GM23338 (cell line): ENCODE data around the gene RYR1. TPM values are rescaled to one million over a fixed set of nuclear protein-coding genes. Genes with fewer than 3 reads are reported as not detected.

Source experiments
- ATAC-seq: fragments of 200-7000 bp; cut with Tn5 transposase; 3 replicates; pipeline ENCODE4 v1.9.1; 2020
- DNase-seq: peaks from one replicate; pipeline ENCODE4 v3.0.0-alpha.2; 2015; ENCODE audit warnings: low spot score
- H2AFZ ChIP-seq: fragments of 200-600 bp; sonication (generic); 2 replicates; pipeline ENCODE4 v1.8.0; 2016; ENCODE audit warnings: antibody characterized with exemption, mild to moderate bottlenecking, moderate library complexity
- H3F3A ChIP-seq: fragments of 200-600 bp; sonication (generic); replicated peaks from 2 replicates; pipeline ENCODE4 v1.8.0; 2017; ENCODE audit warnings: antibody characterized with exemption, mixed run types, low read depth
- H3K27ac ChIP-seq: fragments of 200-600 bp; sonication (generic); 2 replicates; pipeline ENCODE4 v1.6.1; 2016; ENCODE audit warnings: low read depth
- H3K27me3 ChIP-seq: fragments of 200-600 bp; sonication (generic); 2 replicates; pipeline ENCODE4 v1.8.0; 2016; ENCODE audit warnings: mild to moderate bottlenecking, mixed run types, moderate library complexity; ENCODE audit not compliant: insufficient read depth
- H3K36me3 ChIP-seq: fragments of 200-600 bp; sonication (generic); 2 replicates; pipeline ENCODE4 v1.8.0; 2016; ENCODE audit warnings: mild to moderate bottlenecking; ENCODE audit not compliant: insufficient read depth
- H3K4me1 ChIP-seq: fragments of 200-600 bp; sonication (generic); 2 replicates; pipeline ENCODE4 v1.8.0; 2016; ENCODE audit warnings: mild to moderate bottlenecking, moderate library complexity; ENCODE audit not compliant: insufficient read depth
- H3K4me2 ChIP-seq: fragments of 200-600 bp; sonication (generic); 2 replicates; pipeline ENCODE4 v1.7.1; 2017; ENCODE audit warnings: mixed run types
- H3K4me3 ChIP-seq: fragments of 200-600 bp; sonication (generic); 2 replicates; pipeline ENCODE4 v1.6.1; 2016; ENCODE audit warnings: mixed run types
- H3K79me2 ChIP-seq: fragments of 200-600 bp; sonication (generic); replicated peaks from 2 replicates; pipeline ENCODE4 v1.8.0; 2017; ENCODE audit warnings: mild to moderate bottlenecking; ENCODE audit not compliant: insufficient read depth
- H3K9me2 ChIP-seq: fragments of 200-600 bp; sonication (generic); 2 replicates; pipeline ENCODE4 v1.8.0; 2017; ENCODE audit not compliant: insufficient read depth
- H4K20me1 ChIP-seq: fragments of 200-600 bp; sonication (generic); replicated peaks from 2 replicates; pipeline ENCODE4 v1.8.0; 2017; ENCODE audit warnings: mild to moderate bottlenecking; ENCODE audit not compliant: insufficient read depth
- H3K27ac Mint-ChIP-seq: 2 replicates; pipeline ENCODE4 v1.8.0; 2020; ENCODE audit warnings: inconsistent platforms, mild to moderate bottlenecking, moderate library complexity, mixed read lengths
- H3K27me3 Mint-ChIP-seq: 3 replicates; pipeline ENCODE4 v1.8.0; 2022; ENCODE audit warnings: low read depth, mild to moderate bottlenecking, moderate library complexity, mixed read lengths, inconsistent platforms; ENCODE audit not compliant: insufficient read depth, poor library complexity
- H3K36me3 Mint-ChIP-seq: 3 replicates; pipeline ENCODE4 v1.8.0; 2021; ENCODE audit warnings: low read depth, mild to moderate bottlenecking, inconsistent platforms, moderate library complexity, mixed read lengths
- H3K4me1 Mint-ChIP-seq: 3 replicates; pipeline ENCODE4 v1.8.0; 2020; ENCODE audit warnings: mild to moderate bottlenecking, inconsistent platforms, mixed read lengths
- H3K4me3 Mint-ChIP-seq: 3 replicates; pipeline ENCODE4 v1.8.0; 2021; ENCODE audit warnings: moderate library complexity, mild to moderate bottlenecking, inconsistent platforms, mixed read lengths
- H3K9me3 Mint-ChIP-seq: 3 replicates; pipeline ENCODE4 v1.8.0; 2020; ENCODE audit warnings: moderate library complexity, mild to moderate bottlenecking, inconsistent platforms, mixed read lengths
- CREB1 ChIP-seq: fragments of 250-450 bp; sonication (Bioruptor Pico); IDR thresholded peaks from 2 replicates; pipeline ENCODE4 v1.5.0; 2020; ENCODE audit warnings: low read depth, mild to moderate bottlenecking, moderate library complexity
- EZH2 ChIP-seq: fragments of 200-600 bp; sonication (generic); IDR thresholded peaks from one replicate; pipeline ENCODE4 v1.8.0; 2017; ENCODE audit warnings: antibody characterized with exemption, mild to moderate bottlenecking, low read depth; ENCODE audit not compliant: unreplicated experiment
- EZH2phosphoT487 ChIP-seq: fragments of 200-600 bp; sonication (generic); IDR thresholded peaks from one replicate; pipeline ENCODE4 v1.8.1; 2018; ENCODE audit warnings: antibody characterized with exemption; ENCODE audit not compliant: unreplicated experiment
- JUNB ChIP-seq: IDR thresholded peaks from one replicate; pipeline ENCODE4 v1.6.1; 2016; ENCODE audit warnings: antibody characterized with exemption; ENCODE audit not compliant: unreplicated experiment
- NANOG ChIP-seq: IDR thresholded peaks from 2 replicates; pipeline ENCODE4 v1.6.1; 2016; ENCODE audit warnings: antibody characterized with exemption, borderline replicate concordance
- POLR2AphosphoS5 ChIP-seq: IDR thresholded peaks from 2 replicates; pipeline ENCODE4 v1.6.1; 2016; ENCODE audit warnings: antibody characterized with exemption, low read depth
- STAT1 ChIP-seq: IDR thresholded peaks from one replicate; pipeline ENCODE4 v1.6.1; 2016; ENCODE audit warnings: antibody characterized with exemption; ENCODE audit not compliant: unreplicated experiment
- ZNF114 ChIP-seq: fragments of 250-450 bp; sonication (Bioruptor Pico); IDR thresholded peaks from 2 replicates; pipeline ENCODE4 v1.5.0; 2020; ENCODE audit warnings: mild to moderate bottlenecking, moderate library complexity
- ZNF331 ChIP-seq: fragments of 250-450 bp; sonication (Bioruptor Pico); IDR thresholded peaks from 2 replicates; pipeline ENCODE4 v1.5.0; 2020; ENCODE audit warnings: low read depth, mild to moderate bottlenecking, moderate library complexity
- polyA plus RNA-seq: library from polyadenylated mRNA; unstranded; fragments of >200 nt; fragmentation: Nextera tagmentation; extraction: Ambion mirVana; gene quantifications from 2 replicates; pipeline ENCODE4 v1.2.1, GENCODE V29; 2016
- total RNA-seq: library from RNA; depleted of rRNA; stranded (reverse); fragments of >200 nt; shearing (Covaris generic); gene quantifications from 2 replicates; pipeline ENCODE4 v1.2.3, GENCODE V29; 2014
- TF ChIP-seq, protein P1 (sequence below): fragments of 250-450 bp; sonication (Bioruptor Pico); IDR thresholded peaks from 2 replicates; pipeline ENCODE4 v1.5.0; 2020; ENCODE audit warnings: mild to moderate bottlenecking, moderate library complexity
- TF ChIP-seq, protein P2 (sequence below), 2 experiments: fragments of 200-600 bp in 1 of 2; sonication (generic) in 1 of 2; conservative IDR thresholded peaks; 2 replicates each; pipeline versions ENCODE4 v1.5.1 to v1.6.1; 2016 to 2017; ENCODE audit warnings: antibody characterized with exemption in 2 of 2, low read depth in 2 of 2, mild to moderate bottlenecking in 2 of 2, moderate library complexity in 1 of 2
- TF ChIP-seq, protein P3 (sequence below): IDR thresholded peaks from 2 replicates; pipeline ENCODE4 v1.6.1; 2016; ENCODE audit warnings: antibody characterized with exemption
- TF ChIP-seq, protein P4 (sequence below): IDR thresholded peaks from one replicate; pipeline ENCODE4 v1.6.1; 2018; ENCODE audit warnings: antibody characterized with exemption; ENCODE audit not compliant: unreplicated experiment

The RYR1 gene
- total and polyA plus RNA-seq, 2 experiments from 2014 or later, result 4.0 to 26.7 TPM

DNA sequence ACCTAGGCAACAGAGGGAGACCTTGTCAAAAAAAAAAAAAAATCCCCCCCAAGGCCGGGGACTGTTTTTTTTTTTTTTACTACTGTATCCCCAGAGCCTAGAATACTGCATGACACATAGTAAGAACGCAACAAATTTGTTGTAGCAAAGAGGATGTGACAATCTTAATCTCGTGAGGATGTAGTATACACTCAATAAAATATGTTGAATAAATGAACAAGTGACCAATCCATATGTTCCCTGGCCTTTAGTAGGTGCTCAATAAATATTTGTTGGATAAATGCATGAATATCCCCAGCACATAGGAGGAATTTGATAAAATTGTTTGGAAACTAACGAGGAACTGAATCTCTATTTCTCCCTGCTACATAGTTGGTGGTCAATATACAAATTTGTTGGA lies 108.5 kb downstream of the RYR1 start:
- Mint-ChIP-seq H3K36me3 (peaks cover 47% of the 10 kb centered on the region), H3K27ac (no peak overlapping the region), H3K9me3 (peaks cover 2% of the 10 kb centered on the region; the same call in 1 of the 3 replicates), H3K4me1 (peaks cover 13% of the 10 kb centered on the region; the same call in 2 of the 3 replicates), H3K27me3 (peaks cover 5% of the 10 kb centered on the region), H3K4me3 (no peak overlapping the region)
- no peak overlapping the region for H3K27ac ChIP-seq
- H3F3A ChIP-seq, result no peaks in the 10 kb centered on the region
- TF ChIP-seq CREB1 (CRISPR knock-in tag), result no peak
- no peak for TF ChIP-seq EZH2
- TF ChIP-seq NANOG, result no peak
- TF ChIP-seq ZNF331 (CRISPR knock-in tag), result no peak
- no peak for TF ChIP-seq STAT1
- TF ChIP-seq, protein P1, sequence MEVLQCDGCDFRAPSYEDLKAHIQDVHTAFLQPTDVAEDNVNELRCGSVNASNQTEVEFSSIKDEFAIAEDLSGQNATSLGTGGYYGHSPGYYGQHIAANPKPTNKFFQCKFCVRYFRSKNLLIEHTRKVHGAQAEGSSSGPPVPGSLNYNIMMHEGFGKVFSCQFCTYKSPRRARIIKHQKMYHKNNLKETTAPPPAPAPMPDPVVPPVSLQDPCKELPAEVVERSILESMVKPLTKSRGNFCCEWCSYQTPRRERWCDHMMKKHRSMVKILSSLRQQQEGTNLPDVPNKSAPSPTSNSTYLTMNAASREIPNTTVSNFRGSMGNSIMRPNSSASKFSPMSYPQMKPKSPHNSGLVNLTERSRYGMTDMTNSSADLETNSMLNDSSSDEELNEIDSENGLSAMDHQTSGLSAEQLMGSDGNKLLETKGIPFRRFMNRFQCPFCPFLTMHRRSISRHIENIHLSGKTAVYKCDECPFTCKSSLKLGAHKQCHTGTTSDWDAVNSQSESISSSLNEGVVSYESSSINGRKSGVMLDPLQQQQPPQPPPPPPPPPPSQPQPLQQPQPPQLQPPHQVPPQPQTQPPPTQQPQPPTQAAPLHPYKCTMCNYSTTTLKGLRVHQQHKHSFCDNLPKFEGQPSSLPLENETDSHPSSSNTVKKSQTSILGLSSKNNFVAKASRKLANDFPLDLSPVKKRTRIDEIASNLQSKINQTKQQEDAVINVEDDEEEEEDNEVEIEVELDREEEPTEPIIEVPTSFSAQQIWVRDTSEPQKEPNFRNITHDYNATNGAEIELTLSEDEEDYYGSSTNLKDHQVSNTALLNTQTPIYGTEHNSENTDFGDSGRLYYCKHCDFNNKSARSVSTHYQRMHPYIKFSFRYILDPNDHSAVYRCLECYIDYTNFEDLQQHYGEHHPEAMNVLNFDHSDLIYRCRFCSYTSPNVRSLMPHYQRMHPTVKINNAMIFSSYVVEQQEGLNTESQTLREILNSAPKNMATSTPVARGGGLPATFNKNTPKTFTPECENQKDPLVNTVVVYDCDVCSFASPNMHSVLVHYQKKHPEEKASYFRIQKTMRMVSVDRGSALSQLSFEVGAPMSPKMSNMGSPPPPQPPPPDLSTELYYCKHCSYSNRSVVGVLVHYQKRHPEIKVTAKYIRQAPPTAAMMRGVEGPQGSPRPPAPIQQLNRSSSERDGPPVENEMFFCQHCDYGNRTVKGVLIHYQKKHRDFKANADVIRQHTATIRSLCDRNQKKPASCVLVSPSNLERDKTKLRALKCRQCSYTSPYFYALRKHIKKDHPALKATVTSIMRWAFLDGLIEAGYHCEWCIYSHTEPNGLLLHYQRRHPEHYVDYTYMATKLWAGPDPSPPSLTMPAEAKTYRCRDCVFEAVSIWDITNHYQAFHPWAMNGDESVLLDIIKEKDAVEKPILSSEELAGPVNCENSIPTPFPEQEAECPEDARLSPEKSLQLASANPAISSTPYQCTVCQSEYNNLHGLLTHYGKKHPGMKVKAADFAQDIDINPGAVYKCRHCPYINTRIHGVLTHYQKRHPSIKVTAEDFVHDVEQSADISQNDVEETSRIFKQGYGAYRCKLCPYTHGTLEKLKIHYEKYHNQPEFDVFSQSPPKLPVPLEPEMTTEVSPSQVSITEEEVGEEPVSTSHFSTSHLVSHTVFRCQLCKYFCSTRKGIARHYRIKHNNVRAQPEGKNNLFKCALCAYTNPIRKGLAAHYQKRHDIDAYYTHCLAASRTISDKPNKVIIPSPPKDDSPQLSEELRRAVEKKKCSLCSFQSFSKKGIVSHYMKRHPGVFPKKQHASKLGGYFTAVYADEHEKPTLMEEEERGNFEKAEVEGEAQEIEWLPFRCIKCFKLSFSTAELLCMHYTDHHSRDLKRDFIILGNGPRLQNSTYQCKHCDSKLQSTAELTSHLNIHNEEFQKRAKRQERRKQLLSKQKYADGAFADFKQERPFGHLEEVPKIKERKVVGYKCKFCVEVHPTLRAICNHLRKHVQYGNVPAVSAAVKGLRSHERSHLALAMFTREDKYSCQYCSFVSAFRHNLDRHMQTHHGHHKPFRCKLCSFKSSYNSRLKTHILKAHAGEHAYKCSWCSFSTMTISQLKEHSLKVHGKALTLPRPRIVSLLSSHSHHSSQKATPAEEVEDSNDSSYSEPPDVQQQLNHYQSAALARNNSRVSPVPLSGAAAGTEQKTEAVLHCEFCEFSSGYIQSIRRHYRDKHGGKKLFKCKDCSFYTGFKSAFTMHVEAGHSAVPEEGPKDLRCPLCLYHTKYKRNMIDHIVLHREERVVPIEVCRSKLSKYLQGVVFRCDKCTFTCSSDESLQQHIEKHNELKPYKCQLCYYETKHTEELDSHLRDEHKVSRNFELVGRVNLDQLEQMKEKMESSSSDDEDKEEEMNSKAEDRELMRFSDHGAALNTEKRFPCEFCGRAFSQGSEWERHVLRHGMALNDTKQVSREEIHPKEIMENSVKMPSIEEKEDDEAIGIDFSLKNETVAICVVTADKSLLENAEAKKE, result no peak
- TF ChIP-seq, protein P2, sequence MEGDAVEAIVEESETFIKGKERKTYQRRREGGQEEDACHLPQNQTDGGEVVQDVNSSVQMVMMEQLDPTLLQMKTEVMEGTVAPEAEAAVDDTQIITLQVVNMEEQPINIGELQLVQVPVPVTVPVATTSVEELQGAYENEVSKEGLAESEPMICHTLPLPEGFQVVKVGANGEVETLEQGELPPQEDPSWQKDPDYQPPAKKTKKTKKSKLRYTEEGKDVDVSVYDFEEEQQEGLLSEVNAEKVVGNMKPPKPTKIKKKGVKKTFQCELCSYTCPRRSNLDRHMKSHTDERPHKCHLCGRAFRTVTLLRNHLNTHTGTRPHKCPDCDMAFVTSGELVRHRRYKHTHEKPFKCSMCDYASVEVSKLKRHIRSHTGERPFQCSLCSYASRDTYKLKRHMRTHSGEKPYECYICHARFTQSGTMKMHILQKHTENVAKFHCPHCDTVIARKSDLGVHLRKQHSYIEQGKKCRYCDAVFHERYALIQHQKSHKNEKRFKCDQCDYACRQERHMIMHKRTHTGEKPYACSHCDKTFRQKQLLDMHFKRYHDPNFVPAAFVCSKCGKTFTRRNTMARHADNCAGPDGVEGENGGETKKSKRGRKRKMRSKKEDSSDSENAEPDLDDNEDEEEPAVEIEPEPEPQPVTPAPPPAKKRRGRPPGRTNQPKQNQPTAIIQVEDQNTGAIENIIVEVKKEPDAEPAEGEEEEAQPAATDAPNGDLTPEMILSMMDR (conservative IDR thresholded peaks at IDR 0.05; ENCODE audit: low read depth in 2 of 2), result no peak
- TF ChIP-seq ZNF114 (CRISPR knock-in tag), result no peak
- TF ChIP-seq JUNB, result no peak
- no peak for TF ChIP-seq EZH2phosphoT487
- TF ChIP-seq, protein P3, sequence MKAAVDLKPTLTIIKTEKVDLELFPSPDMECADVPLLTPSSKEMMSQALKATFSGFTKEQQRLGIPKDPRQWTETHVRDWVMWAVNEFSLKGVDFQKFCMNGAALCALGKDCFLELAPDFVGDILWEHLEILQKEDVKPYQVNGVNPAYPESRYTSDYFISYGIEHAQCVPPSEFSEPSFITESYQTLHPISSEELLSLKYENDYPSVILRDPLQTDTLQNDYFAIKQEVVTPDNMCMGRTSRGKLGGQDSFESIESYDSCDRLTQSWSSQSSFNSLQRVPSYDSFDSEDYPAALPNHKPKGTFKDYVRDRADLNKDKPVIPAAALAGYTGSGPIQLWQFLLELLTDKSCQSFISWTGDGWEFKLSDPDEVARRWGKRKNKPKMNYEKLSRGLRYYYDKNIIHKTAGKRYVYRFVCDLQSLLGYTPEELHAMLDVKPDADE, result no peak
- no peak for TF ChIP-seq POLR2AphosphoS5
- TF ChIP-seq, protein P4, sequence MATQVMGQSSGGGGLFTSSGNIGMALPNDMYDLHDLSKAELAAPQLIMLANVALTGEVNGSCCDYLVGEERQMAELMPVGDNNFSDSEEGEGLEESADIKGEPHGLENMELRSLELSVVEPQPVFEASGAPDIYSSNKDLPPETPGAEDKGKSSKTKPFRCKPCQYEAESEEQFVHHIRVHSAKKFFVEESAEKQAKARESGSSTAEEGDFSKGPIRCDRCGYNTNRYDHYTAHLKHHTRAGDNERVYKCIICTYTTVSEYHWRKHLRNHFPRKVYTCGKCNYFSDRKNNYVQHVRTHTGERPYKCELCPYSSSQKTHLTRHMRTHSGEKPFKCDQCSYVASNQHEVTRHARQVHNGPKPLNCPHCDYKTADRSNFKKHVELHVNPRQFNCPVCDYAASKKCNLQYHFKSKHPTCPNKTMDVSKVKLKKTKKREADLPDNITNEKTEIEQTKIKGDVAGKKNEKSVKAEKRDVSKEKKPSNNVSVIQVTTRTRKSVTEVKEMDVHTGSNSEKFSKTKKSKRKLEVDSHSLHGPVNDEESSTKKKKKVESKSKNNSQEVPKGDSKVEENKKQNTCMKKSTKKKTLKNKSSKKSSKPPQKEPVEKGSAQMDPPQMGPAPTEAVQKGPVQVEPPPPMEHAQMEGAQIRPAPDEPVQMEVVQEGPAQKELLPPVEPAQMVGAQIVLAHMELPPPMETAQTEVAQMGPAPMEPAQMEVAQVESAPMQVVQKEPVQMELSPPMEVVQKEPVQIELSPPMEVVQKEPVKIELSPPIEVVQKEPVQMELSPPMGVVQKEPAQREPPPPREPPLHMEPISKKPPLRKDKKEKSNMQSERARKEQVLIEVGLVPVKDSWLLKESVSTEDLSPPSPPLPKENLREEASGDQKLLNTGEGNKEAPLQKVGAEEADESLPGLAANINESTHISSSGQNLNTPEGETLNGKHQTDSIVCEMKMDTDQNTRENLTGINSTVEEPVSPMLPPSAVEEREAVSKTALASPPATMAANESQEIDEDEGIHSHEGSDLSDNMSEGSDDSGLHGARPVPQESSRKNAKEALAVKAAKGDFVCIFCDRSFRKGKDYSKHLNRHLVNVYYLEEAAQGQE, result no peak
- no peak for ATAC-seq
- H4K20me1 ChIP-seq, result no peaks in the 10 kb centered on the region
- no peaks in the 10 kb centered on the region for H3K27me3 ChIP-seq
- H3K79me2 ChIP-seq, result no peaks in the 10 kb centered on the region
- H3K4me3 ChIP-seq, result no peak overlapping the region
- H3K4me1 ChIP-seq, result no peaks in the 10 kb centered on the region
- H3K9me2 ChIP-seq, result no peaks in the 10 kb centered on the region
- no peak overlapping the region for H3K4me2 ChIP-seq
- no peak for DNase-seq
- H3K36me3 ChIP-seq, result no peaks in the 10 kb centered on the region; the same call in 1 of the 2 replicates
- H2AFZ ChIP-seq, result no peak overlapping the region
